Mesenteric fat pad (tissue), 1 donor: ENCODE results near the gene CACNA2D2. TPM values are rescaled to one million over a fixed set of nuclear protein-coding genes. Genes with fewer than 3 reads are reported as not detected.

Experiments used
- DNase-seq: peaks from one replicate; pipeline ENCODE4 v3.0.0-alpha.2; 2020; ENCODE audit warnings: low spot score
- total RNA-seq: library from RNA; stranded (reverse); fragmentation: NEBNext Ultra II Directional; extraction: Animal tissue kit (Norgen Biotek cat#: 25700); gene quantifications from one replicate; pipeline ENCODE4 v1.2.1, GENCODE V29; 2021
- donor health status: DM: yes; HTN: yes; CAD: no.

CACNA2D2 gene
- total RNA-seq, 1 donor from 2014 or later: 0.45 TPM

- no peak for DNase-seq
Observed at GRCh38 chr3:50351323-50351697, 152.1 kb downstream of the CACNA2D2 start.

DNA sequence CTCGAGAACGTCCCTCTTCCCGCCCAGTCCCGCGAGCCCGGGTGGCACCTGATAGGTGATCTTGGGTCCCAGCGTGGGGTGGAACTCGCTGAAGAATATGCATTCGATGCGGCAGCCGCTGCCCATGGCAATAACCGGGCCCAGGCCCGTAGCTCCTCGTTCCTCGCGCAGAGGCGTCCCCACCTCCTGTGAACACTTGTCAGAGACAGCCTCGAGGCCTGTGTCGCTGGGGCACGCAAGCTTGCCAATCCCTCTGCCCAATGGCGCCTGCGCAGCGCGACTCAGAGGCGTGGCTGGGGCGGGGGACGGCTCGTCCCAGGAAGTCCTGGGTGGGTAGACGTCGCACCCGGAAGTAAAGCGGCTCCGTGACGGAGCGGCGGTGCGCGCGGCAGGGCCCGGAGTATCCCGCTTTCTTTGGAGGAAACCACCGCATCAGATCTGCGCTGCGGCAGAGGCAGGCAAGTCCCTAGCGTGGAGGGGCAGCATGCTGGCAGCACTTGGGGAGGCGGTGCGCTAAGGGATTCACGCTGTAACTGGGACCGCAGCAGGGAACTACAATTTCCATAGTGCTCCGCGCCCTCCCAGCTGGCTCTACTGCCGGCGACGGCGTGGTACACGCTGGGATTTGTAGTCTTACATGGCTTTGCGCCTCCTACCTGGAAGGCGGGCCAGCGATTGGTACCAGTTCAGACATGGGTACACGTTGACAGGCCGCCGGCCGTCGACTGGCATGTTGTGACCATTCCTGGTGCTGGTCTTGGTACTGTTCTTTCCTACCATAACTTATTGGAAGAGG is 152.7 kb downstream of the CACNA2D2 start, which contains the start of the genes CYB561D2 and NPRL2:
Gene CYB561D2 (plus strand): TSS at position 336 of the 796 bp plus-strand sequence. CDS start 572 bp downstream, outside the sequence.
Gene NPRL2 (minus strand): TSS at position 249 of the 796 bp plus-strand sequence. CDS start 123 bp downstream, at position 126.
- peak; percentile 99 for DNase-seq

- no peak for DNase-seq
Observed at GRCh38 chr3:50350213-50350526, 153.3 kb downstream of the CACNA2D2 start.

DNA sequence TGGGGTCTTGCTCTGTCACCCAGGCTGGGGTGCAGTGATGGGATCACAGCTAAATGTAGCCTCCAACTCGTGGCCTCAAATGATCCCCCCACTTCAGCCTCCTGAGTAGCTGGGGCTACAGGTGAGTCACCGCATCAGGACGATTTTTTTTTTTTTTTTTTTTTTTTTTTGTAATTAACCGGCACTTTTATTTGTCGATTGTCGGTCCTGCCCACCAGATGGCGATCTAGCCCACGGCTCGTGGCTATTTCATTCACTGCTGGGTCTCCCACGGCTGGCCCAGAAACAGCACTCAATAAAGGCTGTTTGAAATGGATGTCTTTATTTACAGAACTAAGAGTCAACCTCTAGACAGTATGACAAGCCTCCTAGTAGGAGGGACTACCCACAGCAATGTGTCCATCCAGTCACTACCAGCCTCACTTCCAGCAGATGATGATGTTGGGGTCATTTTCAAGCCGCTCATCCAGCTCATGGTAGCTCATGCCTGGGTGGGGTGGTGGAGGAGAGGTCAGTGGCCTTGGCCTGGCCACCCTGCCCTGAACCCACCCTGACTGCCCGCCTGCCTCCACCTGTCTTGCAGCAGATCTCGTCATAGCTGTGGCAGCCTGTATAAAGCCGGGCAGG is 156.1 kb downstream of the CACNA2D2 start:
- no peak for DNase-seq

- DNase-seq: no peak
Observed at GRCh38 chr3:50345586-50346234, 157.7 kb downstream of the CACNA2D2 start, which contains the start of gene ZMYND10. Gene ZMYND10, minus strand, starts transcription at chr3:50345732. Its CDS starts 153 bp downstream, at chr3:50345579.

DNA sequence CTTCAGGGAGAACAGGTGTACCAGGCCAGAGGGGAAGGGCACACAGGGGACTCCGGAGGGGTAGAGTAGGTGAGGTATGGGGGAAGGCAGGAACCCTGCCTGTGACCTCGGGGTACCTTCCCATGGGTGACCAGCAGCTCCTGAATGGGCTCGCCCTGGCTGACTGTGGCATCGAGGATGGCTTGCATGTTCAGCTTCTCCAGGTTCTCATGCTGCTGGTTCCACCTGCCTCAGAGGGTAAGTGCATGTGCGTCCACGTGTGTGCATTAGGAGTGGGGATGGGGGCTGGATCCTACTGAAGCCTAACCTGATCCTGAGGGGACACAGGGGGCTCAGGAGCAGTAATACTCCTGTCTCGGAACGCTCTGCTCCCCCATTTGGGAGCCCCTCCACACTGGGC is 158.4 kb downstream of the CACNA2D2 start:
- no peak for DNase-seq

GRCh38 chr3:50342813-50343633 is 160.4 kb downstream of the CACNA2D2 start:
- DNase-seq: no peak

DNA sequence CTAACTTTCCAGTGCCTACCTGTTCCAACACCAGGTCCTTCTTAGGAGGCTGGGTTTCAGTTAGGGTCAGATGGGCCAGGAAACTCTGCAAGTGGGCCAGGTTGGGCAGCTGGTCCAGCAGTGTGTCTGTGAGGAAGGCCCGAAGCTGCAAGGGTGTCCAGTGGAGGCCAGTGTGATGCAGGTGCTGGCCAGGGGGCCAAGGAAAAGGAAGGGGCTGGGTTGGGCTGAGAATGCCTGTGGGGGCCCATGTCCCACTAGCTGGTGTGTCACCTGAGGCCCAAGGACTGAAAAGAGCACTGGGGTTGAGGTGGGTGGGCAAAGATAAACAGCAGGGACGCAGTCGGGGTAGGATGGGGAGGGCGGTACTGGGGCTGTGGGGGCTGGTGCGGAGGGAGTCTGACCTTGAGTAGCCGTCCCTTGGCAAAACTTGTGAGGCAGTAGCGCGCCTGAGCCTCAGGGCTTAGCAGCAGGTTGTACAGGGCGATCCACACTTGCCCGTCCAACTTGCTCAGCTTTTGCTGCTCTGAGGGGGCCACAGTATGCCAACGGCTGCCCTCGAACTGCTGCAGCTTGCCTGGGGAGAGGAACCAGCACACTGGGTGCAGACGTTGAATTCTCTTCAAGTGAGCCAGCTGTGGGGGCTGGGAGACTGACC is 161.3 kb downstream of the CACNA2D2 start:
- no peak for DNase-seq

GRCh38 chr3:50341537-50341936 is 161.9 kb downstream of the CACNA2D2 start:
- no peak for DNase-seq

DNA sequence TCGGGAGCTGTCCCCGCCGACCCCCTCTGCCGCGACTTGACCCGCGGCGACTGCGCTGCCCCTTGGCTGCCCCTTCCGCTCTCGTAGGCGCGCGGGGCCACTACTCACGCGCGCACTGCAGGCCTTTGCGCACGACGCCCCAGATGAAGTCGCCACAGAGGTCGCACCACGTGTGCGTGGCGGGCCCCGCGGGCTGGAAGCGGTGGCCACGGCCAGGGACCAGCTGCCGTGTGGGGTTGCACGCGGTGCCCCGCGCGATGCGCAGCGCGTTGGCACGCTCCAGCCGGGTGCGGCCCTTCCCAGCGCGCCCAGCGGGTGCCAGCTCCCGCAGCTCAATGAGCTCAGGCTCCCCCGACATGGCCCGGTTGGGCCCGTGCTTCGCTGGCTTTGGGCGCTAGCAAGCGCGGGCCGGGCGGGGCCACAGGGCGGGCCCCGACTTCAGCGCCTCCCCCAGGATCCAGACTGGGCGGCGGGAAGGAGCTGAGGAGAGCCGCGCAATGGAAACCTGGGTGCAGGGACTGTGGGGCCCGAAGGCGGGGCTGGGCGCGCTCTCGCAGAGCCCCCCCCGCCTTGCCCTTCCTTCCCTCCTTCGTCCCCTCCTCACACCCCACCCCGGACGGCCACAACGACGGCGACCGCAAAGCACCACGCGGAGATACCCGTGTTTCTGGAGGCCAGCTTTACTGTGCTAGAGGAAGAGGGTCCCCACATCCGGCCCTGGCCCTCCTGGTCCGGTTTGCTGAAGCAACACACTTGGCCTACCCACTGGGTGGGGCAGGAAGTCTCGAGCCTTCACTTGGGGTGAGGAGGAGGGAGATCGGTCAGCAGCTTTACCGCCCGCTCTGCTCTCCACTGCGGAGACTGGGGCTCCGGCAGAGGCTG is 162.7 kb downstream of the CACNA2D2 start, which contains the start of gene RASSF1:
Gene RASSF1 (minus strand): TSS at position 389 of the 882 bp plus-strand sequence. CDS start 31 bp downstream, at position 358.
- peak; percentile 94 for DNase-seq

DNA sequence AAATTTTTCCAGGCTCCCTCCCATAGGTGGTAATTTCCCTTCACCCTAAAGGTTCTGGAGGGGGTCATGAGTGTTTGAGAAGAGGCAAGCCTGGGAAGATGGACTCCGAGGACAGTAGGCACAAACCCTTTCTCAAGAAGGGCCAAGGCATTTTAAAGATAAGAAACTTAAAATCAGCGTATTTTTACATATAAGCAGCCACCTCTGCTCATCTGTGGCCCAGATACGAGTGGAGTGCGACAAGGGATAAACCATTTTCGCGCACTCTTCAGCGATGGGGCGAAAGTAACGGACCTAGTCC is 163.3 kb downstream of the CACNA2D2 start:
- no peak for DNase-seq

GRCh38 chr3:50339485-50340146 is 163.8 kb downstream of the CACNA2D2 start:
- no peak for DNase-seq

DNA sequence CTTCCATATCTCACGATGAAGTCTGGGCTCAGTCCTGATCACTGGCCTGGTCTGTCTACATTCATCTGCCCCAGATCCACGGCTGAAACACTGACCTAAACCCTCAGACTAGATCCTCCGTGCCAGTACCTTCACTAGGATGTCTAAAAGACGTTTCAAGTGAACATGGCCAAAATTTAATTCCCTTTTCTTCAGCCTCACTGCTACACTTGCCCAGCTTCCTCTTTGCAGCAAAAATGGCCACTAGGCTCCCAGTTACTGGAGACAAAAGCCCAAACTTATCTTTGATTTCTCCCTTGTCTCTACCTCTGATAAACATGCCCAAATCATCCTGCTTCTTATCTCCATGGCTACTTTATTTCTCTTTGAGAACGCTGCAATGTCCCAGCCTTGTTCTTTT is 164.5 kb downstream of the CACNA2D2 start:
- DNase-seq: no peak

GRCh38 chr3:50337175-50337861 is 166.1 kb downstream of the CACNA2D2 start:
- DNase-seq: peak; percentile 99

DNA sequence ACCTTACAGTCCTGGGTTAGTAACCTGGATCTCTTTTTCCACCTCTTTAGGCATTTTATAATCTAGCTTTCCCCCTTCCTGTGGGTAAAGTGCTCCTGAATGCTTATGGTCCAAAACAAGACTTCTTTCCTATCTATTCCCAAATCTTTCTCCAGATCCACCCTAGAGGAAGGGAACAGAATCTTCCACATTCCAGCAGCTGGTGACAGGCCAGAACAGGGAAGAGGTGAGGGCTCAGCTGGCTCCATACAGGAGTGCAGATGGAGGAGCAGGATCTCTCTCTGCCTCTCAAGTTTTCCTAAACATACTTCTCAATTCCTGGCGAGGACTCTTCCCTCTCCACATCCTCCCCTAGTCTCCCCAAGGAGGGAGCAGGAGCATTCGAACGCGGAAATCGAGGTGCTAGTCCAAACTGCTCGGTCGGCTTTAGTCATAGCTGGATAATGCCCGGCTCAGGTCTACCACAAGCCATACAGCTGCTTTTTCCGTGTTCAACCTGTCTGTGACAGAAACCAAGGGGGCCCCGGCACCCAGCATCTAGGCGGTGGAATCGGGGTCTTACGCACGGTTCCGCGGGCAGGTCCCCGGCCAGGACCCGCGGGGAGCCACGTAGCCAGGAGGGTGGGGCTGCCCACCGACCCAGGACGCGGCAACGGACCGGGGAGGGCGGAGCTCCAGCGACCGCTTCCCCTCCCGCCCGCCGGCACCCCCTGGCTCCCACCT is 166.8 kb downstream of the CACNA2D2 start:
- DNase-seq: no peak

DNA sequence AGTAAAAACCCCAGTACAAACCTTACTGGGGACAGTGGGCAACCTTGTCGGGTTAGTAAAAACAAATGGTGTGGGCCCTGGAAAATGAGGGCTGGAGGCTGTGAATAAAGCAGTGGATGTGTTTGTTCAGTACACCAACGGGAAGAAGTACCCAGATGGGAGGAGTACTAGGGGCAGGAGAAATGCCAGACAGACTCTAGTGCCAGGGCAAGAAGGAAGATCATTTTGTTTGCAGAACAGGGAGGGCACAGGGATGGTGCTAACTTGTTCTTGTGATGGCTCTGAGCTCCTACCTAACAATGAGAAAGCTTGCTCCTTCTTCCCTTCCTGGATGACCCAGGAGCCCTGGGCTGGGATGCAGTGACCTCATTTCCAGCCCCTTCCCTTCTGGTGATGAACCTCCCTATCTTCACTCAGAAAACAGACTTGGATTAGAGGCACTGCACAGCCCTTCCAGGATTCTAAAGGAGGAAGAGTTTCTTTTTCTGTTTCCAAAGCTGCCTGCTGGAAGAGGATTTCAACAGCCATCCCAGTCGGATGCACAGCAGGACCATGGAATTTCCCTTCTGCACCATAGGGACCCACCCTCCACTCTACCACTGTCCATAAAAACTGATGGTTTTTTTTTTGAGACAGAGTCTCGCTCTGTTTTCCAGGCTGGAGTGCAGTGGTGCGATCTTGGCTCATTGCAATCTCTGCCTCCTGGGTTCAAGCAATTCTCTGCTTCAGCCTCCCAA is 168.9 kb downstream of the CACNA2D2 start:
- DNase-seq: no peak

- no peak for DNase-seq
Observed at GRCh38 chr3:50333744-50334328, 169.6 kb downstream of the CACNA2D2 start.
